WTC11 (cell line): Measurements from ENCODE around the gene CEP85L. TPM values are rescaled to one million over a fixed set of nuclear protein-coding genes. Genes with fewer than 3 reads are reported as not detected.

Experiments used
- ATAC-seq: fragments of 200-7000 bp; cut with Tn5 transposase; 2 replicates; pipeline ENCODE4 v1.10.0; 2021; ENCODE audit warnings: mild to moderate bottlenecking, moderate library complexity
- CTCF ChIA-PET: fragments of 300-600 bp; sonication (Branson Sonifier 250); formaldehyde crosslinking; loops from one replicate; lab custom pipeline; 2021; ENCODE audit warnings: antibody characterized with exemption; lab: Charles Lee
- POLR2A ChIA-PET: fragments of 350-600 bp; sonication (Branson Sonifier 250); formaldehyde crosslinking; loops from one replicate; lab custom pipeline; 2021; ENCODE audit warnings: antibody characterized with exemption; lab: Charles Lee
- DNase-seq: peaks from one replicate; pipeline ENCODE4 v3.0.0; 2021; ENCODE audit warnings: low spot score
- H3K27ac Mint-ChIP-seq: 2 replicates; pipeline ENCODE4 v1.8.0; 2021; ENCODE audit warnings: mixed read lengths
- H3K27me3 Mint-ChIP-seq: 2 replicates; pipeline ENCODE4 v1.8.0; 2021; ENCODE audit warnings: low read depth, mild to moderate bottlenecking, moderate library complexity, mixed read lengths
- H3K36me3 Mint-ChIP-seq: 2 replicates; pipeline ENCODE4 v1.8.0; 2021; ENCODE audit warnings: mixed read lengths
- H3K4me1 Mint-ChIP-seq: 2 replicates; pipeline ENCODE4 v1.8.0; 2022; ENCODE audit warnings: mixed read lengths
- H3K4me3 Mint-ChIP-seq: 2 replicates; pipeline ENCODE4 v1.8.0; 2021; ENCODE audit warnings: mild to moderate bottlenecking, moderate library complexity, mixed read lengths
- H3K9me3 Mint-ChIP-seq: 2 replicates; pipeline ENCODE4 v1.8.0; 2021; ENCODE audit warnings: mixed read lengths
- AR ChIP-seq: fragments of 250-450 bp; sonication (Bioruptor Pico); IDR thresholded peaks from 2 replicates; pipeline ENCODE4 v1.9.0; 2021; ENCODE audit warnings: mild to moderate bottlenecking
- ATF6 ChIP-seq: sonication (generic); formaldehyde crosslinking; IDR thresholded peaks from 2 replicates; pipeline ENCODE4 v1.8.1; 2023; ENCODE audit warnings: mild to moderate bottlenecking, missing genetic modification reagents
- CREM ChIP-seq: sonication (generic); formaldehyde crosslinking; IDR thresholded peaks from 2 replicates; pipeline ENCODE4 v1.8.1; 2022; ENCODE audit warnings: mild to moderate bottlenecking, missing genetic modification reagents, moderate library complexity
- CTCF ChIP-seq: fragments of 200-600 bp; IDR thresholded peaks from 2 replicates; pipeline ENCODE4 v1.8.0; 2022; ENCODE audit warnings: antibody characterized with exemption
- E2F5 ChIP-seq: sonication (generic); formaldehyde crosslinking; IDR thresholded peaks from 2 replicates; pipeline ENCODE4 v1.8.1; 2022; ENCODE audit warnings: mild to moderate bottlenecking, moderate library complexity, missing genetic modification reagents
- ELF4 ChIP-seq: sonication (generic); formaldehyde crosslinking; IDR thresholded peaks from 2 replicates; pipeline ENCODE4 v1.8.1; 2022; ENCODE audit warnings: low read depth, mild to moderate bottlenecking, moderate library complexity, missing genetic modification reagents
- FOXJ3 ChIP-seq: sonication (generic); formaldehyde crosslinking; IDR thresholded peaks from 2 replicates; pipeline ENCODE4 v1.9.0; 2021; ENCODE audit warnings: missing genetic modification reagents, mild to moderate bottlenecking, borderline replicate concordance
- IRF1 ChIP-seq: sonication (generic); formaldehyde crosslinking; IDR thresholded peaks from 2 replicates; pipeline ENCODE4 v1.8.0; 2023; ENCODE audit warnings: missing genetic modification reagents
- IRF2 ChIP-seq: sonication (generic); formaldehyde crosslinking; IDR thresholded peaks from 2 replicates; pipeline ENCODE4 v1.8.0; 2022; ENCODE audit warnings: low read depth, missing genetic modification reagents, borderline replicate concordance
- JUN ChIP-seq: sonication (generic); formaldehyde crosslinking; IDR thresholded peaks from 2 replicates; pipeline ENCODE4 v1.8.0; 2023; ENCODE audit warnings: mild to moderate bottlenecking, missing genetic modification reagents
- MAX ChIP-seq: sonication (generic); formaldehyde crosslinking; IDR thresholded peaks from 2 replicates; pipeline ENCODE4 v1.8.0; 2022; ENCODE audit warnings: mild to moderate bottlenecking, missing genetic modification reagents
- MXD4 ChIP-seq: fragments of 250-450 bp; sonication (Bioruptor Pico); IDR thresholded peaks from 2 replicates; pipeline ENCODE4 v1.8.0; 2021; ENCODE audit warnings: mild to moderate bottlenecking, moderate library complexity, borderline replicate concordance
- NFYB ChIP-seq: sonication (generic); formaldehyde crosslinking; conservative IDR thresholded peaks from 2 replicates; pipeline ENCODE4 v1.8.0; 2022; ENCODE audit warnings: low read depth, missing genetic modification reagents
- OVOL2 ChIP-seq: fragments of 250-450 bp; sonication (Bioruptor Pico); IDR thresholded peaks from 2 replicates; pipeline ENCODE4 v1.9.0; 2021; ENCODE audit warnings: mild to moderate bottlenecking, borderline replicate concordance
- RORB ChIP-seq: fragments of 250-450 bp; sonication (Bioruptor Pico); IDR thresholded peaks from 2 replicates; pipeline ENCODE4 v1.9.0; 2021; ENCODE audit warnings: mild to moderate bottlenecking
- TEAD1 ChIP-seq: sonication (generic); formaldehyde crosslinking; IDR thresholded peaks from 2 replicates; pipeline ENCODE4 v1.8.0; 2022; ENCODE audit warnings: mild to moderate bottlenecking, missing genetic modification reagents
- ZNF138 ChIP-seq: sonication (generic); formaldehyde crosslinking; conservative IDR thresholded peaks from 2 replicates; pipeline ENCODE4 v1.8.1; 2022; ENCODE audit warnings: mild to moderate bottlenecking, moderate library complexity, missing genetic modification reagents
- ZNF317 ChIP-seq: sonication (generic); formaldehyde crosslinking; IDR thresholded peaks from 2 replicates; pipeline ENCODE4 v1.8.1; 2023; ENCODE audit warnings: low read depth, mild to moderate bottlenecking, moderate library complexity, missing genetic modification reagents, borderline replicate concordance
- total RNA-seq: library from RNA; stranded (reverse); gene quantifications from 3 replicates; pipeline ENCODE4 v1.2.3, GENCODE V29; 2021
- TF ChIP-seq, protein P1 (sequence below): fragments of 250-450 bp; sonication (Bioruptor Pico); IDR thresholded peaks from 2 replicates; pipeline ENCODE4 v1.9.0; 2021; ENCODE audit warnings: mild to moderate bottlenecking, borderline replicate concordance

CEP85L gene
- total RNA-seq, 1 experiment from 2014 or later = 32.5 TPM

DNA sequence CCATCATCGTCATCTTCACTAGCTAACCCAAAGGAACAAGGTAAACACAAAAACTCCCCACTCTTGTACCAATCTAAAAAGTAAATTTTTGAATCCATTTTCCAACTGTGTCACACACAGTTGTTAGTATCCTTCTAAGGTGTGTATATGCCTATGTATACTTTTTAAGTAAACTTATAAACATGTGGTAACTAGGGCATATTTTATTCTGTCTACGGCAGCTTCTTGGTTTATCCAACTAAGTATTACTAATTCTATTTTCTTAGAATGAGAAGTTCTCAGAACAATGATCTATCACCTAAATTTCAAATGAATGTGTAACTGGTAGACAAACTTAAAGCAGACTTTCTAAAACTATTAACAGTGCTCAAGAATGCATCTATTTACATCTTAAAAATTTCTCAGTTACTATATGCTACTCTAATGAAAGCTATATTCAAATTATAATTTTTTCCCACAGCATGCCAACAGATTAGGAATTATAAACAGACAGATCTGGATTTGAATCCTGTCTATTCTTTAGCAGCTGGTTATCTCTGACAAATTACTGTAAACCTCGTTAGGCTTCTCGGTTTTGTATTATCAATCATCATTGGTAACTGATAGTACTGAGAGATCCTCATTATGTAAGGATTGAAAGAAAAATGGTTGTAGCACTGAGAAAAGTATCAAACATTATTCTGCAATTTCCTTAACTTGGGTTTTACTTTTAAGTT lies 105.1 kb downstream of the CEP85L start:
- no peaks in the 10 kb centered on the region for H3K9me3 Mint-ChIP-seq
- H3K27me3 Mint-ChIP-seq = no peaks in the 10 kb centered on the region; the same call in 1 of the 2 replicates
- no peaks in the 10 kb centered on the region for H3K36me3 Mint-ChIP-seq
- TF ChIP-seq ATF6 (CRISPR knock-in tag) (no peak), FOXJ3 (CRISPR knock-in tag) (no peak), CTCF (no peak), MXD4 (CRISPR knock-in tag) (no peak), ZNF317 (CRISPR knock-in tag) (no peak), JUN (CRISPR knock-in tag) (no peak), MAX (CRISPR knock-in tag) (no peak), IRF2 (no peak), NFYB (CRISPR knock-in tag) (no peak), IRF1 (CRISPR knock-in tag) (no peak), TEAD1 (CRISPR knock-in tag) (no peak), OVOL2 (CRISPR knock-in tag) (no peak), RORB (CRISPR knock-in tag) (no peak)
- TF ChIP-seq, protein P1, sequence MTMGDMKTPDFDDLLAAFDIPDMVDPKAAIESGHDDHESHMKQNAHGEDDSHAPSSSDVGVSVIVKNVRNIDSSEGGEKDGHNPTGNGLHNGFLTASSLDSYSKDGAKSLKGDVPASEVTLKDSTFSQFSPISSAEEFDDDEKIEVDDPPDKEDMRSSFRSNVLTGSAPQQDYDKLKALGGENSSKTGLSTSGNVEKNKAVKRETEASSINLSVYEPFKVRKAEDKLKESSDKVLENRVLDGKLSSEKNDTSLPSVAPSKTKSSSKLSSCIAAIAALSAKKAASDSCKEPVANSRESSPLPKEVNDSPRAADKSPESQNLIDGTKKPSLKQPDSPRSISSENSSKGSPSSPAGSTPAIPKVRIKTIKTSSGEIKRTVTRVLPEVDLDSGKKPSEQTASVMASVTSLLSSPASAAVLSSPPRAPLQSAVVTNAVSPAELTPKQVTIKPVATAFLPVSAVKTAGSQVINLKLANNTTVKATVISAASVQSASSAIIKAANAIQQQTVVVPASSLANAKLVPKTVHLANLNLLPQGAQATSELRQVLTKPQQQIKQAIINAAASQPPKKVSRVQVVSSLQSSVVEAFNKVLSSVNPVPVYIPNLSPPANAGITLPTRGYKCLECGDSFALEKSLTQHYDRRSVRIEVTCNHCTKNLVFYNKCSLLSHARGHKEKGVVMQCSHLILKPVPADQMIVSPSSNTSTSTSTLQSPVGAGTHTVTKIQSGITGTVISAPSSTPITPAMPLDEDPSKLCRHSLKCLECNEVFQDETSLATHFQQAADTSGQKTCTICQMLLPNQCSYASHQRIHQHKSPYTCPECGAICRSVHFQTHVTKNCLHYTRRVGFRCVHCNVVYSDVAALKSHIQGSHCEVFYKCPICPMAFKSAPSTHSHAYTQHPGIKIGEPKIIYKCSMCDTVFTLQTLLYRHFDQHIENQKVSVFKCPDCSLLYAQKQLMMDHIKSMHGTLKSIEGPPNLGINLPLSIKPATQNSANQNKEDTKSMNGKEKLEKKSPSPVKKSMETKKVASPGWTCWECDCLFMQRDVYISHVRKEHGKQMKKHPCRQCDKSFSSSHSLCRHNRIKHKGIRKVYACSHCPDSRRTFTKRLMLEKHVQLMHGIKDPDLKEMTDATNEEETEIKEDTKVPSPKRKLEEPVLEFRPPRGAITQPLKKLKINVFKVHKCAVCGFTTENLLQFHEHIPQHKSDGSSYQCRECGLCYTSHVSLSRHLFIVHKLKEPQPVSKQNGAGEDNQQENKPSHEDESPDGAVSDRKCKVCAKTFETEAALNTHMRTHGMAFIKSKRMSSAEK = no peak
- no peak for DNase-seq
- ATAC-seq = no peak
- no peak overlapping the region for H3K27ac Mint-ChIP-seq
- ChIA-PET CTCF (no interaction called here), POLR2A (no interaction called here)
- H3K4me3 Mint-ChIP-seq = no peak overlapping the region
- H3K4me1 Mint-ChIP-seq = peaks cover 15% of the 10 kb centered on the region

- no peaks in the 10 kb centered on the region for H3K36me3 Mint-ChIP-seq
- ChIA-PET POLR2A (no interaction called here), CTCF (no interaction called here)
- DNase-seq = no peak
- H3K4me3 Mint-ChIP-seq = no peak overlapping the region
- no peak overlapping the region for H3K27ac Mint-ChIP-seq
- H3K9me3 Mint-ChIP-seq = no peaks in the 10 kb centered on the region
- no peak for ATAC-seq
- no peaks in the 10 kb centered on the region; the same call in 1 of the 2 replicates for H3K27me3 Mint-ChIP-seq
- peaks cover 12% of the 10 kb centered on the region for H3K4me1 Mint-ChIP-seq
- no peak for TF ChIP-seq AR (CRISPR knock-in tag)
- TF ChIP-seq FOXJ3 (CRISPR knock-in tag) = no peak
- no peak for TF ChIP-seq ZNF138 (CRISPR knock-in tag)
- no peak for TF ChIP-seq ELF4 (CRISPR knock-in tag)
- TF ChIP-seq CREM = no peak
- TF ChIP-seq ZNF317 (CRISPR knock-in tag) = no peak
- no peak for TF ChIP-seq IRF1 (CRISPR knock-in tag)
- no peak for TF ChIP-seq E2F5 (CRISPR knock-in tag)
Measured at GRCh38 chr6:118544105-118544504, 107.3 kb downstream of the CEP85L start.
